OCI-LY1 (cell line): ENCODE data around the gene C4B.

Experiments used
- H2AFZ ChIP-seq: fragments of 200-600 bp; sonication (generic), shearing (Covaris generic); 2 replicates; pipeline ENCODE4 v1.6.0; 2014; ENCODE audit warnings: antibody characterized with exemption, mild to moderate bottlenecking, low read length
- H3F3A ChIP-seq: fragments of 200-600 bp; sonication (generic), shearing (Covaris generic); 2 replicates; pipeline ENCODE4 v1.6.0; 2014; ENCODE audit warnings: mild to moderate bottlenecking, antibody characterized with exemption, low read length, moderate library complexity; ENCODE audit not compliant: insufficient read depth
- H3K27ac ChIP-seq: fragments of 200-600 bp; sonication (generic); 2 replicates; pipeline ENCODE4 v1.5.1; 2014; ENCODE audit warnings: low read length, mixed run types, mild to moderate bottlenecking, low read depth; ENCODE audit not compliant: poor library complexity, severe bottlenecking
- H3K27me3 ChIP-seq: fragments of 200-600 bp; sonication (generic); 2 replicates; pipeline ENCODE4 v1.6.0; 2014; ENCODE audit warnings: antibody characterized with exemption, mild to moderate bottlenecking, low read length, moderate library complexity; ENCODE audit not compliant: insufficient read depth
- H3K36me3 ChIP-seq: fragments of 200-600 bp; sonication (generic); 2 replicates; pipeline ENCODE4 v1.6.1; 2014; ENCODE audit warnings: mild to moderate bottlenecking, antibody characterized with exemption, low read length, moderate library complexity, mixed read lengths; ENCODE audit not compliant: insufficient read depth
- H3K4me1 ChIP-seq: fragments of 200-600 bp; sonication (generic); 2 replicates; pipeline ENCODE4 v1.5.1; 2014; ENCODE audit warnings: mild to moderate bottlenecking, low read length, moderate library complexity; ENCODE audit not compliant: insufficient read depth, severe bottlenecking
- H3K4me2 ChIP-seq: fragments of 200-600 bp; sonication (generic), shearing (Covaris generic); 2 replicates; pipeline ENCODE4 v1.6.1; 2014; ENCODE audit warnings: low read length
- H3K4me3 ChIP-seq: fragments of 200-600 bp; sonication (generic); 2 replicates; pipeline ENCODE4 v1.5.1; 2014; ENCODE audit warnings: low read length, low read depth, mild to moderate bottlenecking, mixed read lengths; ENCODE audit not compliant: poor library complexity, severe bottlenecking
- H3K79me2 ChIP-seq: fragments of 200-600 bp; shearing (Covaris generic); 2 replicates; pipeline ENCODE4 v1.6.1; 2016; ENCODE audit warnings: mixed run types, low read length, mixed read lengths; ENCODE audit not compliant: insufficient read depth
- H3K9ac ChIP-seq: fragments of 200-600 bp; sonication (generic), shearing (Covaris generic); 2 replicates; pipeline ENCODE4 v1.6.1; 2014; ENCODE audit warnings: mild to moderate bottlenecking, low read length, mixed read lengths
- H3K9me2 ChIP-seq: fragments of 200-600 bp; sonication (generic), shearing (Covaris generic); 2 replicates; pipeline ENCODE4 v1.6.1; 2014; ENCODE audit warnings: low read depth, mild to moderate bottlenecking, low read length, mixed read lengths
- H3K9me3 ChIP-seq: fragments of 200-600 bp; shearing (Covaris generic); 2 replicates; pipeline ENCODE4 v1.6.1; 2014; ENCODE audit warnings: low read length, mixed read lengths
- H4K20me1 ChIP-seq: fragments of 200-600 bp; sonication (generic), shearing (Covaris generic); 2 replicates; pipeline ENCODE4 v1.6.0; 2016; ENCODE audit warnings: mild to moderate bottlenecking, low read length; ENCODE audit not compliant: insufficient read depth
- EZH2 ChIP-seq: fragments of 200-600 bp; sonication (generic), shearing (Covaris generic); IDR thresholded peaks from 2 replicates; pipeline ENCODE4 v1.8.0; 2017; ENCODE audit warnings: borderline replicate concordance, mixed run types, mild to moderate bottlenecking, antibody characterized with exemption, low read length, moderate library complexity, mixed read lengths
- TF ChIP-seq, protein P1 (sequence below): fragments of 200-600 bp; sonication (generic), shearing (Covaris generic); IDR thresholded peaks from 2 replicates; pipeline ENCODE4 v1.5.1; 2017; ENCODE audit warnings: mild to moderate bottlenecking, antibody characterized with exemption, low read length, moderate library complexity, mixed read lengths

Gene C4B

DNA sequence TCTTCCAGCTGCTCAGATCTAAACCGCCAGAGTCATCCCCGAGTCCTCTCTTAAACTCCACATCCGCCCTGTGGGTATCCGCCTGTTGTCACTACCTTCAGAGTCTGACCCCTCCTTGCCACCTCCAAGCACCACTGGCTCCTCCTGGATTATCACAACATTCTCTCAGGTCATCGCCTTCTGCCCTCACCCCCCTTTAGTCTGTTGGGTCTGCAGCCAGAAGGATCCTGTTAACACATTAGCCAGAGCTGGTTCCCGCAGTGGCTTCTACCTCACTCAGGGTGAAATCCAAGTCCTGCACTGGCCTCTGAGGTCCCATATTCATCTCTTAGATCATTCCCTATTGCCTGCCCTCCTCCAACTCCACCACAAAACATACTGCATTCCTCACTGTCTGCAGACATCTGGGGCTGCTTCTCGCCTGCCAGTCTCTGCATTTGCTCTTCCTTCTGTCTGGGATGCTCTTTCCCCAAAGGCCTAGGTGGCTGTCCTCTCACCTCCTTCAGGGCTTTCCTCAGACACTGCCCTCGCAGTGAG lies 60.5 kb downstream of the C4B start:
- Histone ChIP-seq H3K4me3 (no peak overlapping the region), H3F3A (no peaks in the 10 kb centered on the region), H3K9me3 (no peaks in the 10 kb centered on the region), H3K4me2 (no peak overlapping the region), H4K20me1 (no peaks in the 10 kb centered on the region), H3K79me2 (no peaks in the 10 kb centered on the region), H3K9me2 (no peaks in the 10 kb centered on the region), H3K36me3 (no peaks in the 10 kb centered on the region), H3K9ac (no peak overlapping the region), H3K4me1 (no peaks in the 10 kb centered on the region), H3K27me3 (peaks cover 11% of the 10 kb centered on the region; the same call in 1 of the 2 replicates), H2AFZ (no peak overlapping the region), H3K27ac (no peak overlapping the region)
- TF ChIP-seq EZH2 = no peak
- TF ChIP-seq, protein P1, sequence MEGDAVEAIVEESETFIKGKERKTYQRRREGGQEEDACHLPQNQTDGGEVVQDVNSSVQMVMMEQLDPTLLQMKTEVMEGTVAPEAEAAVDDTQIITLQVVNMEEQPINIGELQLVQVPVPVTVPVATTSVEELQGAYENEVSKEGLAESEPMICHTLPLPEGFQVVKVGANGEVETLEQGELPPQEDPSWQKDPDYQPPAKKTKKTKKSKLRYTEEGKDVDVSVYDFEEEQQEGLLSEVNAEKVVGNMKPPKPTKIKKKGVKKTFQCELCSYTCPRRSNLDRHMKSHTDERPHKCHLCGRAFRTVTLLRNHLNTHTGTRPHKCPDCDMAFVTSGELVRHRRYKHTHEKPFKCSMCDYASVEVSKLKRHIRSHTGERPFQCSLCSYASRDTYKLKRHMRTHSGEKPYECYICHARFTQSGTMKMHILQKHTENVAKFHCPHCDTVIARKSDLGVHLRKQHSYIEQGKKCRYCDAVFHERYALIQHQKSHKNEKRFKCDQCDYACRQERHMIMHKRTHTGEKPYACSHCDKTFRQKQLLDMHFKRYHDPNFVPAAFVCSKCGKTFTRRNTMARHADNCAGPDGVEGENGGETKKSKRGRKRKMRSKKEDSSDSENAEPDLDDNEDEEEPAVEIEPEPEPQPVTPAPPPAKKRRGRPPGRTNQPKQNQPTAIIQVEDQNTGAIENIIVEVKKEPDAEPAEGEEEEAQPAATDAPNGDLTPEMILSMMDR = no peak

DNA sequence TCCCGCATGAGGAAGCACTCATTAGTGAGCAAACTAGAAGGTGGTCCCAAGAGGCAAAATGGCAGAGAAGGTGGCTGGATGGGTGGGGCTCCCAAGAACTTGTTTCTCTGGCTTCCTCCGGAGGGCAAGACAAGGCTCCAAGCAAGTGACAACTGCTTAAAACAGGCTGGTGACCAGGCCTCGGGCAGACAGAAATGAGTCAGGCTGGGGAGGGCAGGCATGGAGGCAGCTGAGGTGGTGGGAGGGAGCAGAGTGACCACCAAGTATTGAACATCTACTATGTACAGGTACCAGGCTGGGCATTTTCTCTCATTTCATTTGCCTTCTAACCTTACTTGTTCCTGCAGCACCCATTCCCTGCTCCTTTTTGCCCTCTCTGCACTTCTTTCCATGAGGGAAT lies 61.2 kb downstream of the C4B start:
- TF ChIP-seq EZH2 = no peak
- TF ChIP-seq, protein P1 = no peak
- Histone ChIP-seq H3K9ac (no peak overlapping the region), H3K36me3 (no peaks in the 10 kb centered on the region), H3K9me3 (no peaks in the 10 kb centered on the region), H3K79me2 (no peaks in the 10 kb centered on the region), H3K27ac (no peak overlapping the region), H3K4me1 (no peaks in the 10 kb centered on the region), H2AFZ (no peak overlapping the region), H4K20me1 (no peaks in the 10 kb centered on the region), H3F3A (no peaks in the 10 kb centered on the region), H3K27me3 (peaks cover 11% of the 10 kb centered on the region; the same call in 1 of the 2 replicates), H3K4me3 (no peak overlapping the region), H3K4me2 (no peak overlapping the region), H3K9me2 (no peaks in the 10 kb centered on the region)

DNA sequence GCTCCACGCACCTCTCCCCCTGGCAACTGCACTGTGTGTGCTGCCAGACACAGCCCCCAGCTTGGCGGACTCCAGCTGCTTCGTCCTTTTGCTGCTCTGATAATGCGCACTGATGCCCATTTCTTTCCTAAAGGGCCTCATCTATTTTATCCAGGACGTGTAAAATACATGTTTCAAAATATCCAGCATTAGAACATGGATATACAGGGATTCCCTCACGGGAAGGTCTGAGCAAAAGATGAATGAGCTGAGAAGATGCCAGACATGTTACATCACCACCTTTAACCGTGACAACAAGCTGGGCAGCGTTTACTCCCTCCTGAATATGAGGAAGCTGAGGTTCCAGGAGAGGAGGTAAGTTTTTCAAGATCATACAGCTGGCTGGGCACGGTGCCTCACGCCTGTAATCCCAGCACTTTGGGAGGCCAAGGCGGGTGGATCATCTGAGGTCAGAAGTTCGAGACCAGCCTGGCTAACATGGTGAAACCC lies 61.8 kb downstream of the C4B start:
- H2AFZ ChIP-seq = no peak overlapping the region
- H3K27me3 ChIP-seq = peaks cover 14% of the 10 kb centered on the region; the same call in 1 of the 2 replicates
- no peaks in the 10 kb centered on the region for H3K79me2 ChIP-seq
- no peaks in the 10 kb centered on the region for H3K36me3 ChIP-seq
- TF ChIP-seq, protein P1 = no peak
- no peak for TF ChIP-seq EZH2
- no peaks in the 10 kb centered on the region for H3K9me2 ChIP-seq
- H3K27ac ChIP-seq = no peak overlapping the region
- H3K4me3 ChIP-seq = no peak overlapping the region
- no peak overlapping the region for H3K9ac ChIP-seq
- H3F3A ChIP-seq = no peaks in the 10 kb centered on the region
- no peaks in the 10 kb centered on the region for H3K4me1 ChIP-seq
- no peak overlapping the region for H3K4me2 ChIP-seq
- no peaks in the 10 kb centered on the region for H4K20me1 ChIP-seq
- no peaks in the 10 kb centered on the region for H3K9me3 ChIP-seq
